ENCODE measurements around the gene GDF2.

GRCh38 chr10:47359626-47360418 lies 37.6 kb downstream of the GDF2 start:
- TF ChIP-seq CTCF (IDR thresholded peaks at IDR 0.05; ENCODE audit: low read length) (no peak), EZH2 (IDR thresholded peaks at IDR 0.05; ENCODE audit: borderline replicate concordance, low read length) (no peak)
